HG02981 (cell line): Measurements from ENCODE around the gene CYTL1.
"Not testable (repeated sequence)": the region's sequence is repeated elsewhere in the genome, so short reads cannot be mapped to it uniquely, and the experiment has no call there.

Experiments
- ATAC-seq: cut with Tn5 transposase; IDR thresholded peaks from one replicate; pipeline ENCODE4 v1.9.1; 2021; ENCODE audit warnings: mild to moderate bottlenecking, moderate library complexity; ENCODE audit not compliant: unreplicated experiment

Gene CYTL1

DNA sequence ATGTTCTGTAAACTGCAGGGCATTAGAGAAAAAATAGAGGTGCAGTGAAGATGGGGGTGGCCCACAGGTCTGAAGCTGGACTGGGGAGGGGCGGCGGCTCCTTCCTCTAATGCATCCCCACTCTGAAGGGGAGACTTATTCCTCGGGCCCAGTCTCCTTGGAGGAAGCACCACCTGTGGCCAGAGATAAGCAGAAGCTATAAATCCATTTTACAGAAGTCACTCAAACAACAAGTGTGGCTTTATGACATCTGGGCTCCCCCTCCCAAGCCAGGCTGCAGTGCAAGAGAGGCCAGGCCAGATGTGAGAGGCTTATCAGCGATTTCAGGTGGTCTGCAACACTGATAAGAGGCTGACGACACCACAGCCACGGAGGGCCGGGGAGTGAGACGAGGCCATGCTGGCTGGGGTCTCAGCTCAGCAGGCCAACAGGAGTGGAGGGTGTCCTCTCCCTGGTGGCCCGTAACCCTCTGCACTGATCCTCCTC is 15.8 kb downstream of the CYTL1 start:
- ATAC-seq, result no peak

DNA sequence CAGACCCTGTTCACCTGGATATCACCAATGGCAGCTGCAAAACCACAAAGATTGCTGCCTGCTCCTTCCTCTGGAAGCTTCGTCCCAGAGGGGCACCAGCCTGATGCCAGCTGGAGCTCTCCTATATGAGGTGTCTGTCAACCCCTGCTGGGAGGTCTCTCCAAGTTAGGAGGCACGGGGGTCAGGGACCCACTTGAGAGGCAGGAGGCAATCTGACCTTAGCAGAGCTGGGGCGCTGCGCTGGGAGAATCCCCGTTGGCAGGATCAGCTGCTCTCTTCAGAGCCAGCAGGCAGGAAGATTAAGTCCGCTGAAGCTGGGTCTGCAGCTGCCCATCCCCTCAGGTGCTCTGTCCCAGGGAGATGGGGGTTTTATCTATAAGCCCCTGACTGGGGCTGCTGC is 17.6 kb downstream of the CYTL1 start:
- not testable (repeated sequence) for ATAC-seq

DNA sequence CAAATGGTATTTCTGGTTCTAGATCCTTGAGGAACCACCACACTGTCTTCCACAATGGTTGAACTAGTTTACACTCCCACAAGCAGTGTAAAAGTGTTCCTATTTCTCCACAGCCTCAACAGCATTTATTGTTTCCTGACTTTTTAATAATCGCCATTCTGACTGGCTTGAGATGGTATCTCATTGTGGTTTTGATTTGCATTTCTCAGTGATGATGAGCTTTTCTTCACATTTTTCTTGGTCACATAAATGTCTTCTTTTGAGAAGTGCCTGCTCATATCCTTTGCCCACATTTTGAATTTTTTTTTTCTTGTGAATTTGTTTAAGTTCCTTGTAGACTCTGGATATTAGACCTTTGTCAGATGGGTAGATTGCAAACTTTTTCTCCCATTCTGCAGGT is 22.3 kb downstream of the CYTL1 start:
- ATAC-seq, result not testable (repeated sequence)

DNA sequence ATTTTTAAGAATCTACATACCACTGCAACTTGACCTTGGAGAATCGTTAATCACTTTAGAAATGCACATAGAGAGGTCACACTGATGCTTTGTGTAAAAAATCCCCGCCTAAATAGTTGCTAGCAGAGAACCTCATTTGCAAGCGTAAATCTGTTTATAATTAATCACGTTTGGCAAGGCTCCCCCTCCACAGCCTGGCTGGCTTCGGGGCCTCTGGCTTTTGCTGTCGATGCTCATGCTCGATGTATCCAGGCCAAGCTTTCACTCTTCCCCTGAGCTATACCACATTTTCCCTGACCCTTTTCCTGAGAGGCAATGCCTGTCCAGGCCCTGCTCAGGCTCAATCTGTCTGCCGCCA is 23.4 kb downstream of the CYTL1 start:
- ATAC-seq, result no peak

DNA sequence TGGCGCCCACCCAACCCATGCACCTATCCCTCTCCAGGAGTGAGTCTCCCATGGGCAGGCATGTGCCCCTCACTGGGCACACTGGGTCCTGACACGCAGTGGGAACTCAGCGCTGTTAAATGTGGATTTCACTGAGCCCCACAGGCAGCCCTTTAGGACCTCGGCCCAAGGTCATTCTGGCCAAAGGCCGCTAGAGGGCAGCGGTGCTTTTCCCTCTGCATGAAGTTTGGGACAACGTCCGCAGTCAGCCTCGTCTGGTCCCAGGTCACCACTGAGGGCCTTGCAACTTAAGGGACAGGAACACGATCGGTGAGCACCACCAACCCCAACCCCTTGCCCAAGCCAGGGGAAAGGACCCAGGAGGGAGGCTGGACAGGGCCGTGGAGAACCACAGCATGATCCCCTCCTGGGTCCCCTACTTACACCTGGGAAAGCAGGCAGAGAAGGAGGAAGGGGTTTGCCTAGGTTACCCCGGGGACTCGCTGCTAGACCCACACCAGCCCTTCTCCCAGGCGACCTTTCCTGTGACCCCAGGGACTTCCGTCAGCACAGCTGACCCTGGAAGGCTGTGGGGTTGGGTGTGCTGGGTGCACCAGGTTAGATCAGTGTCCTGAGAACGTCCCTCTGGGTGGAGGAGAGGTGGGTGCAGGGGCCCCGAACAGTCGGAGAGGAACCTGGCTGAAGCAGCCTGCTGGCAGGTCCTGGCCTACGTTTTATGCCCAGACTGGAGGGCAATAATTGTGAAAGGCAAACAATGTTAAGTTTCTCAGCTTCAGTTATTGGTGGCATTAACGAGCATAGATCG is 24.0 kb downstream of the CYTL1 start:
- peak; percentile 50 for ATAC-seq

DNA sequence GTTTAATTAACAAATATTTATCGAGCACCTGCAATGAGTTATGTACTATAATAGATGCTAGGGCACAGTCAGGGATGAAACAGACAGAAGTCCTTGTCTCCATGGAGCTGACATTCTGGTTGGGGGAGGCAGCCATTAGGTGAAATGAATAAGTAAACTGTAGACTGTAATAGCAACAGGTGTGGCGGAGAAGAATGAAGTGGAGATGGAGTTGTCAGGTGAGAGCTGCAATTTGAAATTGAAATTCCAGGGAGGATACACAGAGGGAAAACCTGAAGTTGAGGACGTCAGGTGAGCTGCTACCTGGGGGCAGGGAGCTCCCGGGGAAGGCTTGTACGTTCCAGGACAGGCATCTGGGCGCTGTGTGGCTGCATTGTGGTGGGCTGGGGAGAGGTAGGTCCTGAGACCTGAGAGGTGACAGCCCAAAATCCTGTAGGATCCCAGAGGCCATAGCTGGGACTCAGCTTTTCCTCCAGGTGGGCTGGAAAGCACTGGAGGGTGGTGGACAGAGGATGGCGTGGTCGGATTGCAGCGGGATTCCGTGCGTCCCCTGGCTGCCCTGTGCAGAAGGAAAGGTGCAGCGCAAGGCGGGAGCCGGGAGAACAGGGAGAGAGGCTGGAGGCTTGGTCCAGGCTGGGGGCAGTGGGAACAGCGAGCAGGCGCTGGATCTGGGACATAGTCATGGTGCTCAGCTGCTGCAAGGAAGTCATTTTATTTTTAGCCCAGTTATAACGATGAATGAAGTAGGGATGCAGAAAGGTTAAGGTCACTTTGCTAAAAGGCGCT is 24.8 kb downstream of the CYTL1 start:
- no peak for ATAC-seq

DNA sequence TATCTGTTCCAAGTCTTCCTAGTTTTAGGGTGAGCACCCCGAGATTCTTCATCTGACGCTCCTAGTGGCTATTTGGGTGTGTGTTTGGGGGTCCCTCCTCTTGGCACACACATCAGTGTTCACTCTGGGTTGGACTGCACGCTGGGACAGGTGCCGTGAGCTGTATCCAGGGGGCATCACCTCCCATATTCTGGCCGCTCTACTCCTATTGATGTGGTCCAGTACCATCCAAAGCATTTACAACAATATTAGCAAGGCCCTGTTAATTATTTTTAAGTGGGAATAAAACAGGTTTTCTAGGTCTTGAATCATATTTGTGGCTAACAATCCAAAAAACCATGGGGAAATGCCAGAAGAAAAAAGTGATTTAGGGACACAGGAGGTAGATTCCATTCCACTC is 26.4 kb downstream of the CYTL1 start:
- ATAC-seq, result no peak

DNA sequence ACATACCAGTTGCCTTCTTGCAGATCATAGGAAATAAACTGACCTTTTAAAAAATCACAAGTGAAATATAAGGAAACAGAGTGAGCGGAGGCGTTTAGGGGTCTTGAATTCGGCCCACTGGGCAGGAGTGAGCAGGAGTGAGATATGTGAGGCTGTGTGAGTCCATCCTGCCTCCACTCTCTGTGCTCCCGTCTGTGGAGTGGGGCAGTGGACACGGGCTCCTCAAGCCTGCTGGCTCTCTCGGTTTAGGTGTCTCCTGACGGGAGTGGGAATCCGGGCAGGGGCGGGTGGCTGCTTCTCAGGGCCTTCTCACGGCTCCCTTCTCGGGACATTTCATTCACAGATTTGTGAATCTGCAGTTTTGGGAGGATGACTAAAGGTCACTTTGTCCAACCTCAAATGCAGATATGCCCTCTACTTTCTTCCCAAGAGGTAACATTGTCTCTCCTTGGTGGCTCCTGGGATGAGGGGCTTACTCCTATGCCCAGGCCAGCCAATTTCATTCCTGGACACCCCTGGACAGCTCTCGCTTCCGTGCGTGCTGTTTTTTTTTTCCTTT is 27.6 kb downstream of the CYTL1 start:
- ATAC-seq, result no peak

DNA sequence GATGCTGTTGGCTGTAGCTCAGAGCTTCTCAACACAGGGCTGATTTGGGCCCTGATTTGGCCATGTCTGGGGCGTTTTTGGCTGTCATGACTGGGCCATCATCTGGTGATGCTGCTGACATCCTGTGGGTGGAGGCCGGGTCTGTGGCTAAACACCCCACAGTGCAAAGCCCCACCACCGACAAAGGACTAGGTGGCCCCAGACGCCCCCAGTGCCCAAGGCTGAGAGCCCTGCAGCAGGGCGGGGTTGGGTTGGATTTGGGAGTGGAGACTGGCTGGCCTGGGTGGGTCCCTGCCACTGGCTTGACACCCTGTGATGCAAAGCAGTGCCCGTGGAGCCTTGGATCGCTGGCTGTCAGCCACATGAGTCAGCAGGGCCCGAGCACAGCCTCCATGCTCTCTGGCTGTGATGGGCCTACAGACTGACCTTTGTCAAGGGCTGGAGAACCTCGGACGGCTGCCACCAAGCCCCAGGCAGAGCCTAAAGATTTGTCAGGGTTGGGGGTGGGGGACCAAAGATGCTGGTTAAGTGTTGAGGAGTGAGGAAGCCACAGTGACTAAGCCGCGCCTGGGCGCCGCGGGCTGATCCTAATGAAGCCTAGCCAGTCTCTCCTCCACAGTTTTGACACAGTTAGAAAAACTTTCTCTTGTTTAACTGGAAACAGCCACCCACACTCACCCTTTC is 28.3 kb downstream of the CYTL1 start:
- ATAC-seq, result no peak

DNA sequence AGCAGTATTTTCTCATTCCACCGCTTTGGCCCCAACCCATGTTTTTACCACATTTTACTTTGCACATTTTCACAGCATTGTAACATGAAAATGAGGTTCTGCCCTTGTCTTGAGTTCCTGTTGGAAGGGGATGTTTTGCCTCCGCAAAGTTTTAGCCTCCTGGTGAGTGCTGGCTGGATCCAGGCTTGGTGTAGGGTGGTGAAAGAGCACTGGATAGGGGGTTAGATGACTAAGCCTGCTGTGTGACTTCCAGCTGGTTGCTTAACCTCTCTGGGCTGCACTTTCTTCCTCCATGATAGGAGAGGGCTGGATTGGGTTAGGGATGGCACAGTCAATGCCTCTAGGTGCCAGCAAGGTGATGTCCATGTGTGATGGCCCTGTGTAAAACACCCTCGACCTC is 28.9 kb downstream of the CYTL1 start:
- no peak for ATAC-seq

DNA sequence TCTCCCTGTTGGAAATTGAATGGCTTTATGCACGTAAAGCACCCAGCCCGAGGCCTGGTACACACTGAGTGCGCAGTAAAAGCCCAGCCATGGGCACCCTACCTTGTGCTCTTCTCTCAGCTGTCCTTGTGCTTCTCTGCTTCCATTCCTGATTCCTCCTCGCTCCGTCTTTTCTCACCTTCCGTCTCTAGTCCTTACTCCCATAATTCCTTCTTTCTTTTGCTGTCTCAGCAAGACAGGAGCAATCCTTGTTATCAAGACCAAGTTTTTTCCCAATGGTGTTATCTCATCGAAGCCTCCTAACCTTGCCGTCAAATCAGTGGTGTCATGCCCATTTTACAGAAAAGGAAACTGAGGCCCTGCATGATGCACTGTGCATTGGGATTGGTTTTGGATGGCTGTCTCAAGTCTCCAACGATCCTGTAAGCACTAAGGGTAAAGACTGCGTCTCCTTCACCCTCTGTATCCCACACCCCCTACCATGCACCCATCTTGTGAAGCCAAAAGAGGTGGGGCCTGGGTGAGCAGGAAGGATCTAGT is 30.1 kb downstream of the CYTL1 start:
- no peak for ATAC-seq

DNA sequence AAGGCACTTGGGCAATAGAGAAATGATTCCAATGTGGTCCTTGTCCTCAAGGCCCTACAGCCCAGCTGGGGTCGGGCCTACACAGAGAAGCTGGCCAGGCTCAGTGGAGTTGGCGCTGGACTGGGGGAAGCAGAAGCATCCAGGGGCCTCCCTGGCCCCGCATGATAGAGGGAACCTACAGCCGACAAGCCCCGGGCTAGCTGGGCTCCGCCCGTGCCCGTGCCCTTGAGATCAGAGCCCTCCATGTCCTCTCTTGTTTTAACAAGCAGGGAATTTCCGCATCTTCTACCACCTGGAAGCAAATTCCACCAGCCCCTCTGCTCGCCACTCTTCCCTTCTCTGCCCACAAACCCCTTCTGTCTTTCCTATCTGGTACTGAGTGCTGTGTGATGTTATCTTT is 31.6 kb downstream of the CYTL1 start:
- no peak for ATAC-seq

DNA sequence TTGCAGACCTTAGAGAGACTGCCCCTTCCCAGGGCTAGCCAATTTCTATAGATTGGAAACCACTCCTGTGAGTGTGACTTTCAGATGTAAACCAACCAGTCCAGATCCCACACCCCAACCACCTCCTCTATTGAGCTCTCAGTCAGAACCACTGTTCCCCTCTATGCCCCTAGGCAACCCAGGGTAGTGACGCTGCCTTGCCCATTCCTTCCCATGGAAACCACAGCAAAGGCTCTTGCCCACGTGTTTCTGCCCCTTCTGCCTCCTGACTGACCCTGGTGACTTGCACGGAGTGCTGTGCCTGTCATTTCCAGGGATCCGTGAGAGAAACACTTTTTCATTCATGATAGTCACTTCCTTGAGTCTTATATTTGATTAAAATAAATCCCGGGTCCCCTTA is 32.4 kb downstream of the CYTL1 start:
- no peak for ATAC-seq

DNA sequence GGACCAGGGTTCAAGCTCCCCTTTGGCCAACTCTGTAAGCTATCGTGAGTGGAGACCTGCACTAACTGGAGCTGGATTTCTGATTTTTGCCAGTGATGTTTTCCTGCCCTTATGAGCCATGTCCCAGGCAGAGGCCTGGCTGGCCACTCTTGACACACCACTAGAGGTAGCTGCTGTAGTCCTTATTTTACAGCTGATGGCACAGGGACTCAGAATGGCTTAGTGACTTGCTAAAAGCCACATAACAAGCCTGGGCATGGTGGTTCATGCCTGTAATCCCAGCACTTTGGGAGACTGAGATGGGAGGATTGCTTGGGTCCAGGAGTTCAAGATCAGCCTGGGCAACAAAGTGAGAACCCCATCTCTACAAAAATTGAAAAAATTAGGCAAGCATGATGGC is 33.4 kb downstream of the CYTL1 start:
- no peak for ATAC-seq

DNA sequence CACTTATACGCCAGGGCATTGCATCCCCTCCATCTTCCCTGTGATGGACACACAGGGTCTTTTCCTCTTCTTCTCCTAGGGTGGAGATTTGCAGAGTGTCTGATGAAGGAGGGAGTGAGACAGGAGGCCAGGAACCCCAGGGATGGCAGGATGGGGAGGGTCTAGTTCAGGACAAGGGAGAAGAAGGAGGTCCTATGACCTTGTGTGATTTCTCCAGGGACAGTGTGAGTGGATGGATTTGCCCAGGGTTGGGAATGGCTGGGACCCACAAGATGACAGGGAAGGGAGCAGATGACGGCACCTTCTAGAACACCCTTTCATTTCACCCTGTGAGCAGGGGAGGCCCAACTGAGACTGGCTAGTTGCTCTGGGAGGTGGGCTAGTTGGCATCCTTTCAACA is 34.2 kb downstream of the CYTL1 start:
- ATAC-seq, result no peak

DNA sequence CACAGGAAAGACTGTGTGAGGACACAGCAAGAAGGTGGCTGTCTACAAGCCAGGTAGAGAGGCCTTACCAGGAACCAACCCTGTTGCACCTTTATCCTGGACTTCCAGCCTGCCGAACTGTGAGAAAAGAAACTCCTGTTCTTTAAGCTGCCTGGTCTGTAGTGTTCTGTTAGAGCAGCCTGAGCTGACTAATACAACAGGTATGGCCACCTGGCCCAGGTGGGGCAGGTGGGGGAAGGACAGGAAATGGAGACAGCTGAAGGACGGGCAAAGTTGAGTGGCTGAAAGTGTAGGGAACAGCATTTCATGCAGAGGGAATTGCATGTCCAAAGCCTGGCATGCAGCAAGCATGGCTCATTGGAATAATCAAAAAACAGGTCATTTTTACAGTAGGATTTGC is 35.1 kb downstream of the CYTL1 start:
- ATAC-seq, result no peak

DNA sequence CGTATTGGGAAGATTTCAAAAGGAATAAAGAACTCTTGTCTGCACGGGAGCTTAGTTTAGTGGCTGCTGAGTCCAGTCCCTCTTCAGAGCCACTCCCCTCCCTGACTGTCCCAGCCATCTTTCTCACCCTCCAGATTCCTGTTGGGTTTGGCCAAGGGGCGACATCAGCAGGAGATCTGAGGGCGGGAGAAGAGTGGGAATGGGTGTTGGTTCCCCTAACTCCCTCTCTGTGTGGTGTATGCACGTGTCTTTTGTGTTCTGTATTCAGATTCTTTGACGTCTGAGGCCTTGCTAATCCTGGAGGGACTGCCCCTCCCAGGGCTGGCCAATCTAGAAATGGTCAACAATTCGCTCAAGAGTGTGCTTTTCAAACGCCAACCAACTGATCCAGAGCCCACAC is 37.4 kb downstream of the CYTL1 start:
- ATAC-seq, result no peak

DNA sequence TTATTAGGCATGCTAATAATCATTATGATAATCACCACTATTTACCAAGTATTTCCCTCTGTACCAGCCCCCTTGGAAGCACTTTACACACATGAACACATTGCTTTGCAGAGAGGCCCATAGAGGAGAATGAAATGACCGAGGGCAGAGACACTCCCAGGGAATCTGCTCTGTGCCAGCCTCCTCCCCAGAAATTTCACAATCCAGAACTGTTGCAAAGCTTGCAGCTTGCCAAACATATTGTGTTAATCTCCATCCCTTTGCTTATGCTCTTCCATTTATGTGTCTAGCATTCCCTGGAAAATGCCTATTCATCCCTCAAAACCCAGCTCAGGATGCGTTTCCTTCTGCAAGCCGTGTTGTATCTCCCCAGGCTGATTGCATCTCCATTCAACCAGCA is 37.8 kb downstream of the CYTL1 start:
- ATAC-seq, result no peak

DNA sequence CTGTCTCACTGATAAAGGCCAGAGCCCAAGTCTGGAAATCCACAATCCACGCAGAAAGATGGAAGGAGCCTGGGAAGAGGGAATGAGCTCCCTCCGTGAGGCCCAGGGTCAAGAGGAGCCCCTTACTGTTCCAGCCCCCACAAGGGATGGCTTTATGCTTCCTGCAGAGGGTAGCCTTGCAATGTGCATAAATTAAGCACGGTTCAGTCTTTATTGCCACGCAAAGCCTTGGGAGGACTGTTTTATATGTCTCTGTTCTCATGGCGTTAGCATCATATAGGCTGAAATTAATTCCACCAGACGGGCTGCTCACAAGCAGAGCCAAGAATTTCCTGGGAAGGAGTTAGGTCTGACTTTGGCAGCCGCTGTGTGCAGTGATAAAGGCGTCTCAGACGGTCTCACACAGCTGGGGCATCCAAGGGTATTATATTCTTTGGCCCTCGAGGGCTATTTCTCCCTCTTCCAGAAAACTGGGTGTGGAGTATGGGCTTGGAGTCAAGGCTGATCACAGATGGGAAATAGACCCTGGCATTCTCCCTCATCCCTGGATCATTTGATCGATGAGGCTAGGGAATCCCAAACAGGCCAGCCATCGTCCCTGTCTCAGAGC is 38.5 kb downstream of the CYTL1 start:
- no peak for ATAC-seq

DNA sequence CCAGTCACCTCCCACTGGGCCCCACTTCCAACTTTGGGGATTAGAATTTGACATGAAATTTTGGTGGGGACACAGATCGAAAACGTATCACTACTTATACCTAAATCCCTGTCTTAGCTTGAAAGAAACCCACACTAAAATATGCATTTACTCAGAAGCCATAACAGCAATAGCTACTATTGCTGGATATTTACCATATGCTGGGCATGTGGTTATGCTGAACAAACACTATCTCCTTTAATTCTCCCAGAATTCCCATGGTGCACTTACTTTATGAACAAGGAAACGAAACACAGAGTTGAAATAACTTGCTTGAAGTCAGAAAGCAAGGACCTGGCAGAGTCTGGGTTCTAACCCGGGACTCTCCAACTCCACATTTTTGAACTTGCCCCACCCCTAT is 39.3 kb downstream of the CYTL1 start:
- ATAC-seq, result no peak

DNA sequence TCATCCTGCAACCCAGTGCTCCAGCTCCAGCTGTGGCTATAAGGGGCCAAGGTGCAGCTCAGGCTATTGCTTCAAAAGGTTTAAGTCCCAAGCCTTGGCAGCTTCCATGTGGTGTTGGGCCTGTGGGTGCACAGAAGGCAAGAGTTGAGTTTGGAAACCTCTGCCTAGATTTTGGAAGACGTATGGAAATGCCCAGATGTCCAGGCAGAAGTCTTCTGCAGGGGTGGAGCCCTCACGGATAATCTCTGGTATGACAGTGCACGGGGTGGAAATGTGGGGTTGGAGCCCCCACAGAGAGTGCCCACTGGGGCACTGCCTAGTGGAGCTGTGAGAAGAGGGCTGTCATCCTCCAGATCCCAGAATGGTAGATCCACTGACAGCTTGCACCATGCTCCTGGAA is 44.5 kb downstream of the CYTL1 start:
- no peak for ATAC-seq
